Ishikawa (cell line): ENCODE results near the gene ADCY5.

ENCODE experiments used
- CEBPB ChIP-seq: IDR thresholded peaks from 2 replicates; pipeline ENCODE4 v1.6.1; 2012
- CREB1 ChIP-seq: IDR thresholded peaks from 2 replicates; pipeline ENCODE4 v1.6.1; 2012; ENCODE audit warnings: low read depth
- EGR1 ChIP-seq: IDR thresholded peaks from 2 replicates; pipeline ENCODE4 v1.6.1; 2012
- EP300 ChIP-seq: IDR thresholded peaks from 2 replicates; pipeline ENCODE4 v1.6.1; 2012; ENCODE audit warnings: borderline replicate concordance
- FOXM1 ChIP-seq: IDR thresholded peaks from 2 replicates; pipeline ENCODE4 v1.6.1; 2012; ENCODE audit warnings: low read depth, borderline replicate concordance
- NFIC ChIP-seq: IDR thresholded peaks from 2 replicates; pipeline ENCODE4 v1.6.1; 2012
- RAD21 ChIP-seq: IDR thresholded peaks from 2 replicates; pipeline ENCODE4 v1.6.1; 2012; ENCODE audit warnings: low read depth
- TAF1 ChIP-seq: IDR thresholded peaks from 2 replicates; pipeline ENCODE4 v1.6.1; 2012; ENCODE audit warnings: low read depth, mild to moderate bottlenecking
- TCF12 ChIP-seq: IDR thresholded peaks from 2 replicates; pipeline ENCODE4 v1.6.1; 2012; ENCODE audit warnings: low read depth
- TEAD4 ChIP-seq: IDR thresholded peaks from 2 replicates; pipeline ENCODE4 v1.6.1; 2012
- YY1 ChIP-seq: IDR thresholded peaks from 2 replicates; pipeline ENCODE4 v1.6.1; 2012; ENCODE audit warnings: low read depth
- ZBTB7A ChIP-seq: IDR thresholded peaks from 2 replicates; pipeline ENCODE4 v1.6.1; 2012; ENCODE audit warnings: low read depth
- TF ChIP-seq, protein P1 (sequence below): IDR thresholded peaks from 2 replicates; pipeline ENCODE4 v1.6.1; 2012; ENCODE audit warnings: low read depth, mild to moderate bottlenecking
- TF ChIP-seq, protein P2 (sequence below): IDR thresholded peaks from 2 replicates; pipeline ENCODE4 v1.6.1; 2012
- TF ChIP-seq, protein P3 (sequence below): IDR thresholded peaks from 2 replicates; pipeline ENCODE4 v1.6.1; 2012

Gene ADCY5

DNA sequence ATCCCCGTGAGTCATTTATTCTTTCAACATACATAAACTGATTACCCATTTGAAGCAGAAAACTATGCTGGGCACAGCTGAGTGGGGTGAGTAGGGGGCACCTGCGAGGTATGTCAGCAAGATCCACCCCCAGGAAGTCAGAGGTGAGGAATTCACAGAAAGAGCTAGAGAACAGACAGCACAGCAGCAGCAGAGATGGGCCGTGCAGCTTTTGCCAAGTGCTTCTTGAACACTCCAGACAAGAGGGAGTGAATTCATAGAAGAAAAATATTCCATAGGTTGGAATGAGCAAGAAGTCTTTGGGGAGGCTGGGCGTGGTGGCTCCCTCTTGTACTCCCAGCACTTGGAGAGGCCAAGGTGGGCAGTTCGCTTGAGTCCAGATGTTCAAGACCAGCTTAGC lies 9.4 kb upstream of the ADCY5 start:
- TF ChIP-seq ZBTB7A: no peak
- TF ChIP-seq TEAD4: no peak
- no peak for TF ChIP-seq TCF12
- TF ChIP-seq YY1: no peak
- no peak for TF ChIP-seq TAF1
- no peak for TF ChIP-seq RAD21
- no peak for TF ChIP-seq CEBPB
- TF ChIP-seq, protein P1, sequence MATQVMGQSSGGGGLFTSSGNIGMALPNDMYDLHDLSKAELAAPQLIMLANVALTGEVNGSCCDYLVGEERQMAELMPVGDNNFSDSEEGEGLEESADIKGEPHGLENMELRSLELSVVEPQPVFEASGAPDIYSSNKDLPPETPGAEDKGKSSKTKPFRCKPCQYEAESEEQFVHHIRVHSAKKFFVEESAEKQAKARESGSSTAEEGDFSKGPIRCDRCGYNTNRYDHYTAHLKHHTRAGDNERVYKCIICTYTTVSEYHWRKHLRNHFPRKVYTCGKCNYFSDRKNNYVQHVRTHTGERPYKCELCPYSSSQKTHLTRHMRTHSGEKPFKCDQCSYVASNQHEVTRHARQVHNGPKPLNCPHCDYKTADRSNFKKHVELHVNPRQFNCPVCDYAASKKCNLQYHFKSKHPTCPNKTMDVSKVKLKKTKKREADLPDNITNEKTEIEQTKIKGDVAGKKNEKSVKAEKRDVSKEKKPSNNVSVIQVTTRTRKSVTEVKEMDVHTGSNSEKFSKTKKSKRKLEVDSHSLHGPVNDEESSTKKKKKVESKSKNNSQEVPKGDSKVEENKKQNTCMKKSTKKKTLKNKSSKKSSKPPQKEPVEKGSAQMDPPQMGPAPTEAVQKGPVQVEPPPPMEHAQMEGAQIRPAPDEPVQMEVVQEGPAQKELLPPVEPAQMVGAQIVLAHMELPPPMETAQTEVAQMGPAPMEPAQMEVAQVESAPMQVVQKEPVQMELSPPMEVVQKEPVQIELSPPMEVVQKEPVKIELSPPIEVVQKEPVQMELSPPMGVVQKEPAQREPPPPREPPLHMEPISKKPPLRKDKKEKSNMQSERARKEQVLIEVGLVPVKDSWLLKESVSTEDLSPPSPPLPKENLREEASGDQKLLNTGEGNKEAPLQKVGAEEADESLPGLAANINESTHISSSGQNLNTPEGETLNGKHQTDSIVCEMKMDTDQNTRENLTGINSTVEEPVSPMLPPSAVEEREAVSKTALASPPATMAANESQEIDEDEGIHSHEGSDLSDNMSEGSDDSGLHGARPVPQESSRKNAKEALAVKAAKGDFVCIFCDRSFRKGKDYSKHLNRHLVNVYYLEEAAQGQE: no peak
- TF ChIP-seq EP300: no peak
- no peak for TF ChIP-seq EGR1
- no peak for TF ChIP-seq FOXM1
- TF ChIP-seq, protein P2, sequence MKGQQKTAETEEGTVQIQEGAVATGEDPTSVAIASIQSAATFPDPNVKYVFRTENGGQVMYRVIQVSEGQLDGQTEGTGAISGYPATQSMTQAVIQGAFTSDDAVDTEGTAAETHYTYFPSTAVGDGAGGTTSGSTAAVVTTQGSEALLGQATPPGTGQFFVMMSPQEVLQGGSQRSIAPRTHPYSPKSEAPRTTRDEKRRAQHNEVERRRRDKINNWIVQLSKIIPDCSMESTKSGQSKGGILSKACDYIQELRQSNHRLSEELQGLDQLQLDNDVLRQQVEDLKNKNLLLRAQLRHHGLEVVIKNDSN: no peak
- TF ChIP-seq CREB1: no peak
- TF ChIP-seq NFIC: no peak
- TF ChIP-seq, protein P3, sequence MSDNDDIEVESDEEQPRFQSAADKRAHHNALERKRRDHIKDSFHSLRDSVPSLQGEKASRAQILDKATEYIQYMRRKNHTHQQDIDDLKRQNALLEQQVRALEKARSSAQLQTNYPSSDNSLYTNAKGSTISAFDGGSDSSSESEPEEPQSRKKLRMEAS: no peak

DNA sequence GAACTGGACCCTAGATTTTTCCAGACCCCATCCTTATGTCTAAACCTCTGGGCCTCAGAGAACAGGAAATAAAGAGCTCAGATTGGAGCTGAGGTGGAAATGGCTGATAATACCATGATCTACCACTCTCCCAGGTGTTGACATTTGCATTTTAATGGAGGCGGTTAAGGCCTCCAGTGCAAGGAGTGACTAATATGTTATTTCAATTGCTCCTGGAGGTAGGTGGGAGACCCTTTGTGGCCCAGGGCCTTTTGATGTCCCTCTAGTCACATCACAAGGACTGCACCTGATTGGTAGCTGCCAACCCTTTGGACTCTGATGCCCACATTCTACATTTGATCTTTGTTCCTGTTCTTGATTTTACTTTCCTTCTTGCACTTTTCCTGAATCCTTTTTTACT lies 9.0 kb upstream of the ADCY5 start:
- TF ChIP-seq CREB1 (no peak), TCF12 (no peak), EP300 (no peak)
- TF ChIP-seq, protein P3: no peak
- TF ChIP-seq, protein P1: no peak

DNA sequence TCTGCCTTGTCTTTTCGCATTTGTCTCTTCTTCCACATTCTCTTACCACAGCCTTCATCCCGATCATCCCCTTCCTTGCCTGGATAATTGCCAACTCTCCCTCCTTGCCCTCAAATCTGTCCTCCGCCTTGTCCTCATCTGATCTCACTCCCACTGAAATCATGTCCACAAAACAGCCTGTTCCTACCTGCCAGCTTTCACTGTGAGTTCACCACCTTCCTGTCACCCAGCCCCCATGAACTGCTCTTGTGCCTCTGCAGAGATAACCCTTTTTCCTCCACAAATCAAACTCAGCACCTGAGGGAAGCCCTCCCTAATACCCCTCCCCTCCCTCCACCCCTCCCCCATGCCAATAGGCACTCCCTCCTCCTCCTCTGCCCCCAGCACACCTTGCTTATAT lies 4.8 kb upstream of the ADCY5 start:
- TF ChIP-seq CEBPB (no peak), CREB1 (no peak), EGR1 (no peak)

DNA sequence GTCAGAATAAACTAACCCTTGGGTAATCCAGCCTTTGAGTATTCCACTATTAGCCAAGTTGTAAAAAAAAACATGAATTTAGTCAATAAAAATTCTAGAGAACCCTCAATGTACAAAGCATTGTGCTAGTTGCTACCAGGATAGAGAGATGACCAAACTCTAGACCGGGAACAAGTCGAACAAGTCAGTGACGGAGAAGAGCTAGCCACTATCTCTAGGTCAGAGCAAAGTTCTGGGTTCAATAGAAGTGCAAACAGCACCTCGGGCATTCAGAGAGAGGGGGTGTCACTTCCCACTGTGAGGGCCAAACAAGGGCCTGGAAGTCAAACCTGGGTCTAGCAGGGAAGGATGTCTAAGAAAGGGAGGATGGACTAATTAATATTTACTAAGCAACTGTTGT lies 2.3 kb upstream of the ADCY5 start:
- TF ChIP-seq CEBPB: no peak
- no peak for TF ChIP-seq TAF1

DNA sequence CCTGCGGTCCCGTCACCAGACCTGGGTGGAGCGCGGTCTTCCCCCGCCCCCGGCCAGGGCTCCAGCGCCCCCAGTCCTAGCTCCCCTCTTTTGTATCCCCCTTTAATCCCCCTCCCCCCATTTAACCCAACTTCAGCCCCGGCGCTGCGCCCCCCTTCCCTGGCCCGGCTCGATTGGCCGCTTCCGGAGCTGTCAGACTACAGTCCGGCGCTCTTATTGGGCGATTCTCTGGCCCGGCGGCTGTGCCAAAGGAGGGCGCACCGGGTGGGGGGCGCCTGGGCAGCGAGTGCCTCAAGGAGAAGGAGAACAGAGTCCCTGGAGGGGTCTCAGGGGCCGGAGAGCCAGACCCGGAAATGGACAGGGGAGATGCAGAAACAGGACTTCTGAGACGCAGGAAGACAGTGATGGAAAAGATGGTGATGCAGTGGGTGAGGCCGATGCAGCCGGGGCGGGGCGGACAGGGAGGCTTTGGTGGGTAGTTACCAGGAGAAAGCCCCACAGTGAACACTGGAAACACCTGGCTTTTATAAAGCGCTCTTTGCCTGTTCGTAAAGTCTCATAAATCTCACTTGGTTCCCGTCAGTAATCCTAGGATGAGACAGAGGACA lies 1.2 kb upstream of the ADCY5 start:
- TF ChIP-seq CREB1: no peak
- TF ChIP-seq ZBTB7A: peak; percentile 50; the same call in 1 of the 2 replicates
- no peak for TF ChIP-seq TCF12

DNA sequence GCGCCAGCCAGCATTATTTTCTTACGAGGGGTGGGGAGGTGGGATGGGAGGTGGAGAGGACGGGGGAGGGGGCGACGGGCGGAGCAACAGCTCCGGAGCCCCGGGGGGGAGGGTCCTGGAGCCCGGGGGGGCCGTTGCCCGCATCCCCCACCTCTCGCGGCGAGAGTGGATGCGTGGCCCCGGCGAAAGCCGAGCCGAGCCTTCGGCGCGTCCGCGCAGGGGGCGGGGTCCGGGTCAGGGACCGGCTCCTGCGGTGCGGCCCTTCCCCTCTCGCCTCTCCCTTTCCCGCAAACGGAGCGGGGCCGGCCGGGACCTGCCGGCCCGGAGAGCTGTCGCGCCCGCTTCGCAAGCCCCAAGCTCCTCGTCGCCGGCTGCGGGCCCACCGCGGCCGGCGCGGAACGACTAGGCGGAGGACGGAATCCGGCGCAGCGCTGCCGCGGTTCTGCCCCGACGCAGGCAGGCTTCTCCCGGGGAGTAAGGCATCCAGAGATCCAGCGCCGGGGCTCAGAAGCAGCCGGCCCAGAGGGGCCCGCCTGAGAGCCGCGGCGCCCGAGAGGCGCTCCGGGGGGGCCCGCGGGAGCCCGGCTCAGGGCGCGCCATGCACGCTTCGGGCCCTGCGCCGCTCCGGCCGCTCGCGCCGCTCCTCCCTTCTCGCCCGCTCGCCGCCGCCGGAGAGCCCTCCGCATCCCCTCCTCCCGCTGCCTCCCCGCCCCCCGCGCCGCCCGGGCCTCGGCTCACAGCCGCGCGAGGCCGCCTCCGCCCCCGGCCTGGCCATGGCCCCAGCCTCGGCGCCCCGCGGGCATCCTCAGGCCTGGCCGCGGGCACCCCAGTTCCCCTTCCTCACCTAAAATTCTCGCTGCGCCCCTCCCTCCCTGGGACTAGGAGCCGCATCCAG lies 459 bp upstream of the ADCY5 start:
- no peak for TF ChIP-seq NFIC
- TF ChIP-seq CEBPB: no peak
- TF ChIP-seq TCF12: no peak
- TF ChIP-seq, protein P1: no peak
- TF ChIP-seq ZBTB7A: no peak; the same call in 1 of the 2 replicates
- TF ChIP-seq YY1: no peak
- TF ChIP-seq, protein P3: no peak
- no peak for TF ChIP-seq TEAD4
- TF ChIP-seq, protein P2: no peak
- TF ChIP-seq FOXM1: no peak
- no peak for TF ChIP-seq TAF1
- no peak for TF ChIP-seq CREB1
- TF ChIP-seq RAD21: no peak
- TF ChIP-seq EP300: no peak
- no peak for TF ChIP-seq EGR1
